NCI-H1417 (cell line): ENCODE data around the gene GTF3C5.
"Not testable (repeated sequence)": the region's sequence is repeated elsewhere in the genome, so short reads cannot be mapped to it uniquely, and the experiment has no call there.

ENCODE experiments used
- DNase-seq, 3 experiments: peaks; one replicate each; lab custom pipeline; 2025; lab: John Stamatoyannopoulos, UW

GTF3C5 gene

GRCh38 chr9:133070985-133071384 is 40.2 kb downstream of the GTF3C5 start:
- not testable (repeated sequence) for DNase-seq

GRCh38 chr9:133071484-133072150 is 40.8 kb downstream of the GTF3C5 start:
- no peak for DNase-seq

- not testable (repeated sequence) for DNase-seq
Measured at GRCh38 chr9:133072210-133072609, 41.4 kb downstream of the GTF3C5 start.

GRCh38 chr9:133073086-133074014 is 42.6 kb downstream of the GTF3C5 start:
- DNase-seq, result no peak

- no peak for DNase-seq
Measured at GRCh38 chr9:133074111-133074651, 43.4 kb downstream of the GTF3C5 start.

- no peak for DNase-seq
Measured at GRCh38 chr9:133075925-133076630, 45.3 kb downstream of the GTF3C5 start.

- no peak for DNase-seq
Measured at GRCh38 chr9:133076691-133077090, 45.9 kb downstream of the GTF3C5 start.

GRCh38 chr9:133078486-133078885 is 47.7 kb downstream of the GTF3C5 start:
- no peak for DNase-seq

GRCh38 chr9:133080161-133080560 is 49.4 kb downstream of the GTF3C5 start:
- no peak for DNase-seq

GRCh38 chr9:133080786-133081779 is 50.3 kb downstream of the GTF3C5 start:
- DNase-seq, result peak in 2 of 3 experiments; percentile 13 to 32

- DNase-seq, result peak in 2 of 3 experiments; percentile 56 to 72
Measured at GRCh38 chr9:133081957-133082644, 51.3 kb downstream of the GTF3C5 start.

GRCh38 chr9:133083688-133084087 is 52.9 kb downstream of the GTF3C5 start:
- DNase-seq, result not testable (repeated sequence)

GRCh38 chr9:133086212-133086860 is 55.5 kb downstream of the GTF3C5 start:
- DNase-seq, result not testable (repeated sequence)

- no peak for DNase-seq
Measured at GRCh38 chr9:133086894-133087293, 56.1 kb downstream of the GTF3C5 start.

GRCh38 chr9:133087429-133088145 is 56.8 kb downstream of the GTF3C5 start:
- DNase-seq, result no peak

GRCh38 chr9:133088146-133088750 is 57.5 kb downstream of the GTF3C5 start:
- no peak for DNase-seq

- DNase-seq, result no peak
Measured at GRCh38 chr9:133088756-133089155, 58.0 kb downstream of the GTF3C5 start.

GRCh38 chr9:133089271-133089671 is 58.5 kb downstream of the GTF3C5 start:
- peak; percentile 5 to 97 (median 86) for DNase-seq

GRCh38 chr9:133090187-133090586 is 59.4 kb downstream of the GTF3C5 start:
- peak in 1 of 3 experiments; percentile 30 for DNase-seq
